GM18517 (cell line): Measurements from ENCODE around the gene MTR.

Source experiments
- ATAC-seq: cut with Tn5 transposase; IDR thresholded peaks from one replicate; pipeline ENCODE4 v1.9.1; 2021; ENCODE audit warnings: mild to moderate bottlenecking, moderate library complexity; ENCODE audit not compliant: unreplicated experiment

MTR gene

DNA sequence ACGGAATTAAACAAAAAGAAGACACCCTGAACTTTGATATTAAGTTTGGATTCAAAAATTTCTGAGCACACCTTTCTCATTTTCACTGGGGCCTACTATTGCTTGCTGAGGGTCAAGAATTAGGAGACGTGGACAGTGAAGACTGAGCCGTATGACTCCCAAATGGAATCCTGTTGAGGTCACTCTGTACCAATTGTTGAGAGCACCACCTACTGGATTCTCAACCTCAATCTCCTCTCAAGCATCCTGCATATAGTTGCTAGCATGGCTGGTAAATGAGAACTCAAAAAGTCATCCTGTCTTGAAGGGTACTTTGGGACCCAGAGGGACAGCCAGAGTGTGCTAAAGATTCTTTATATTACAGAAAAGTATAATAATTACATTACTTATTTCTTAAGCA is 20.2 kb upstream of the MTR start:
- no peak for ATAC-seq

DNA sequence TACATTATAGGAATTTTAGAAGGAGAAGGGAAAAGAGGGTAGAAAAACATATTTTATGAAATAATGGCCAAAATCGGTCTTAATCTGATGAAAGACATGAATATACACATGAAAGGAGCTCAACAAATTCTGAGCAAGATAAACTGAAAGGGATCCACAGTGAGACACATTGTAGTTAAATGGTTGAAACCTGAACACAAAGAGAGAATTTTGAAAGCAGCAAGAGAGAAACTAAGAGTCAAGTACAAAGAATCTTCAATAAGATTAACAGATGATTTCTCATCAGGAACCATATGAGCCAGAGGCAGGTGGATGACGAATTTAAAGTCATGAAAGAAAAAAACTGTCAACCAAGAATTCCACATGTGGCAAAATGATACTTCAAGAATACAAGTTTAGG is 15.8 kb upstream of the MTR start:
- no peak for ATAC-seq

DNA sequence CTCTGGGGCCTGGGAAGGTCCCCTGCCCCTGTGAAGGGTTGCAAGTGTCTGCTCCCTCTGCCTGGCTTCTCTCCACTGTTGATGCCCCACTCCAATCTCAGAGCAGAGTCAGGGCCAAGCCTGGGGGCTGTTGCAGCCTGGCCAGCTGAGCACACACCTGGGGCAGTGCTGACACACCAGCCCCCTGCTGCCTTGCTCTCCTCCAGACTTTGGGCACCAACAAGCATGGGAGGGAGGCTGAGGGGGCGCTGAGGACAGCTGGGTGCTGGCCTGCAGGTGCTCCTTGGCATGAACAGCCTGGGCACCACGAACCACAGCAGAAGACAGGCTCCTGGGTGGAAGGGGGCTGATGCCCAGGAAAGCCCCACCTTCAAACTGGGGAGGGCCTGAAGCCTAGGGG is 9.6 kb upstream of the MTR start:
- ATAC-seq = no peak

DNA sequence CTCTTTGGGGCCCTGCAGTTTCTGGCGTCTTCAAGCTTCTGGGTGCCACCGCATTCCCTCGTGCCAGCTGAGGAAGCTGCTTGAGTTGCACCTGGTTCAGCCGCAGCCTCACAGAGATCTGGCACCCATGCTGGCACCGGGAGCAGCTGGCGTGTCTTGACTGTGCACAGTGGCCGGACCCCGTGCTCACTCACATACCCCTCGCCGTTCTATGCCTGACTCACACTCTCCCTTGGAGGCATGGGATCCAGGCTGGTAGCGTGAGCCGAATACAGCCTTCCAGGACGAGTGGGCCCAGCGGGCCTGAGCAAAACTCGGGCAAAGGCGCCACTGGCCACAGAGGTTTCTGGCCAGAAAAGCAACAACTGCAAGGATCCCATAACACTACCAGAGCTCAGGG is 8.6 kb upstream of the MTR start:
- no peak for ATAC-seq

DNA sequence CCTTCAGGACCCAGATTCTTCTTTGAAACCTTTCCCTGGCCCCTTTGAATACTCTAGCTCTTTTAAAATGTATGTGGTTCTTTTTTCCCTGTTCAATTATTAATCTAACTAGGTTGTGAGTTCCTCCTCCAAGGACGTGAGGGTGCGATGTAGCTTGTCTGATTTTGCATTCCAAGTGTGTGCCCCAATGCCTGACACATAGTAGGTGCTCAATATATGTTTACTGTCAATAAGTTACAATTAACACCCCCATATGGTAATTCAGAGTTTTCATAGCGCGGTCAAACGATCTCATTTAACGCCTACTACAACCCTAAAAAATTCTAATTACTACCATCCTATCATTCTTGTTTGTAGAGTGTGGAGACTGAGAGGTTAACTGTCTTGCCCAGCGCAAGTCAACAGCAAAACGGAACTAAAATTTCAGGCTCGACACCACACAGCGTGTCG is 482 bp upstream of the MTR start:
- ATAC-seq = no peak

DNA sequence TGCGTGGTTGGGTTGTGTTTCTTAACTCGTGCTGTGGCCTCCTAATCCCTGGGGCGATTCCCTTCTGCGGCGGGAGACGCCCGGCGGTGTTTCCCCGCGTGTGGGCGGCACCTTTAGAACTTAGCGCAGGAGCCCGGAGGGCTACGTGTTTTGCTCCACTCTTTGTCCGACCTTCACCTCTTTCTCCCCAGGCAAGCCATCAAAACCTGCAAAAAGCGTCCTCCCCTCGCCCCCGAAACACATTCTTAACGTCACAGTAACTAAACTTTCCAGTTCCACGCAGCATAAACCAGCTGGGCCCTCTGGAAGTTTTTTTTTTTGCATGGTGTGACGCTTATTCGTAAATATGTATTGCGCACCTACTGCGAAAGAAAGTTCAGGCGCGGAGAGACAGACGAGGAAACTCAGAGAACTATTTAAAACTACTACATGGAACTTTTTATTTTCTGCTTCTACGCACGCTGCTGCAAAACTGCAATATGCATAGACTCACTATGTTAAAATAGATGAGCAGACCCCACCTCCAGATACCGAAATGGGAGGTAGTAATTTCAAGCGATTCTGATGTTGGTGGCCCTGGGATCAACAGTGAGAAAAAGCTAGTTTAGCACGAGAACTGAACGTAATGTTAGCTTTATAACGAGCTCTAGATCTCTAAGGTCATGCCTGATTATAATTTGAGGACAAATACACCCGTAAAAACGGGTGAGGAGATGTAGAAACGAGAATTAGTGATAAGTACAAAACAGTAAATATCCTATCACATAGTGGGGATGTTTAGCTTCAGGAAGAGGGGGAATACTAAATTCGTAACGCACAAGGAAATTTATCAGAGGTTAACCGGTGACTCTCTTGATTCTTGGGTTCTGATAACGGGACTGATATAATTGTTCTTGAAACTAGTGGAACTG is 920 bp downstream of the MTR start:
- peak; percentile 30 for ATAC-seq

DNA sequence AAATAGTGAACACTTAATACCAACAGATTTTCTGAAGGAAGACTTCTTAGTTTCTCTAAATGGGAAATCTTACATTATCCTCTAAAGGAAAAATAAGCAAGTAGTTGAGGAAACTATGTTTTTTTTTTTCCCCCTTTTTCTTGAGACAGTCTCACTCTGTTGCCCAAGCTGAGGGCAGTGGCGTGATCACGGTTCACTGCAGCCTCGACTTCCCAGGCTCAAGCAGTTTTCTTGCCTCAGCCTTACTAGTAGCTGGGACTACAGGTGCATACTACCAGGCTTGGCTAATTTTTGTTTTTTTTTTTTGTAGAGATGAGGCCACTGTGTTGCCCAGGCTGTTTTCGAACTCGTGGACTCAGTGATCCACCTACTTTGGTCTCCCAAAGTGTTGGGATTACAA is 3.9 kb downstream of the MTR start:
- no peak for ATAC-seq

DNA sequence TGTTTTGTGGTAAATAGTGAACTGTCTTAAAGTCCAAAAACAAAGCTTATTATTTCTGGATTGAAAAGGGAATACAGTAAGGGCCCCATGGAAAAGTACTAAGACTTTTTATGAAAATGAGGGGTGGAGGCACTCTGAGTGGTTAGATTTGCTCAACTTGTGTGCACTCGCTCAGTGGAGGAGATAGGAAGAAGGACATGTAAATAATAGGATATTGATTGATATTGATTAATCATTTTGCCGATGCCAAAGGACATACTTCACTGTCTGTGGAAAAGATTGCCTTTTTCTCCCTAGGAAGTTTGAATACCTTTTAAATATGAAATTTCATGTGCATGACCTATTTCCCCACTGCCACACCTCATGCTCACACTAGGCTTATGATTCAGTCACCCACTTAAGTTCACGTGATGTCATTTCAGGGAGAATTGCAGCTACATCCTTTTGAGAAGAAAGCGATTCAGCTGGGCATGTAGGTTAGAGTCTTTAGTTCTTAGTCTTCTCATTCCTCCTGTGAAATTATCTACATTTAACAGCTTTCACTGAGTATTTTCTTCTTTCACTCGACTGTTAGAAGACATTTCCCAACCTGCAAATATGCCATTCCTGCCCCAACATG is 5.0 kb downstream of the MTR start:
- no peak for ATAC-seq

DNA sequence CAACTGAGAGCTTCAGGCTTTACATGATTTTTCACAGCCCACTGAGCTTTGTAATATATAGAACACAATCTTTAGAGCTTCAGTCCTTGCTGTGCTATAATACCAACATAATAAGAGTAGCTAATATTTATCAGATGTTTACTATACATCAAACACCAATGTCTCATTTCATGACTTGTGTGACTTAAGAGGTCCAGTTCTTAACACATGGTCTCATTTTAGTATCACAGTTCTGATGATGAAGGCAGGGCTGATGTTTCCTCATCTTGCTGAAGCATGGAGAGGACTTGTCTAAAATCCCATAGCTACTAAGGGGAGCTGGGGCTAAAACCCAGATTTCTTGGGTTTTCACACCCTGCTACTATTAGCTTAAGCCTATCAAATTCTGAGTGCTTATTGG is 5.5 kb downstream of the MTR start:
- no peak for ATAC-seq

DNA sequence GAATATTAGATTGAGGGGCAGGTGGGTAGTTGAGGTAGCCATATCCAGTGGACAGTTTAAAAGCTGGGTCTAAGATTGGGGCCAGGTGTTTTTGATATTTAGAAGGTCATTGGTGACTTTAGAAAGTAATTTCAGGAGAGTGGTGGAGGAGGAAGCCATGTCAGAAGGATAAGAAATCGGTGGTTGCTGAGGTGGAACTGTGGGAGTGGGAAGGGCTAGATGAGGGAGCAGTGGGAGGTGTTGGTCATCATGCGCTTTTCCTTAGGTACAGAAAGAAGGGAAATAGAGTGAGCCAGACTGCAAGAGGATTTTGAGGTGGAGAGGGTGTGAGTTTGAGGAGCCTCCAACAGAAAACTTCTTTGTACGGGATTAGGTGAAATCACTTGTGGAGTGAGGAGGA is 7.2 kb downstream of the MTR start:
- no peak for ATAC-seq

DNA sequence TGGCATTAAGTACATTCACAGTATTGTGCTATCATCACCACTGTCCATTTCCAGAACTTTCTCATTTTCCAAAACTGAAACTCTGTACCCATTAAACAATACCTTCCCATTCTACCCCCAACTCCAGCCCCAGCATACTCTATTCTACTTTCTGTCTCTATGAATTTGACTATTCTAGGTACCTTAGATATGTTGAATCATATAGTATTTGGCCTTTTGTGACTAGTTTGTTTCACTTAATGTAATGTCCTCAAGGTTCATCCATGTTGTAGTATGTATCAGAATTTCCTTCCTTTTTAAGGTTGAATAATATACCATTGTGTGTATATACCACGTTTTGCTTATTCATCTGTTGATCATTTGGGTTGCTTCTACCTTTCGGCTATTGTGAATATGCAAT is 11.5 kb downstream of the MTR start:
- no peak for ATAC-seq

DNA sequence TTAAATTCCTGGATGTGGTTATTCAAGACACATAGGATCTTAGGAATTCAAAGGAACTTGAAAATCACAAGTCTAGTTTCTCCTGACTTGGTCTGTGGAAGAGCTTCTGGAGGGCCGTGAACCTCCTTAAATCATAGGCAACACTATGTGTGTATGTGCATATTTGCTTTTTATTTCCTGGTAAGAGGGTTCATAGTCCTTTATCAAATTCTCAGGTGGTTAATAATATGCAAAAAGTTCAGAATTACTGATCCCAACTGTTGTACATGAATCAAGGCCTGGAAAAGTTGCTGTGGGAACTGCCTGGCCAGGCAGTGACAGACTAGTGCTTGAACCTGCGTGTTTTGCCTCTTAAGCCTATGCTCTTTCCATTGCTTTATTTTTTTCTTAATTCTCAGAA is 12.9 kb downstream of the MTR start:
- no peak for ATAC-seq

DNA sequence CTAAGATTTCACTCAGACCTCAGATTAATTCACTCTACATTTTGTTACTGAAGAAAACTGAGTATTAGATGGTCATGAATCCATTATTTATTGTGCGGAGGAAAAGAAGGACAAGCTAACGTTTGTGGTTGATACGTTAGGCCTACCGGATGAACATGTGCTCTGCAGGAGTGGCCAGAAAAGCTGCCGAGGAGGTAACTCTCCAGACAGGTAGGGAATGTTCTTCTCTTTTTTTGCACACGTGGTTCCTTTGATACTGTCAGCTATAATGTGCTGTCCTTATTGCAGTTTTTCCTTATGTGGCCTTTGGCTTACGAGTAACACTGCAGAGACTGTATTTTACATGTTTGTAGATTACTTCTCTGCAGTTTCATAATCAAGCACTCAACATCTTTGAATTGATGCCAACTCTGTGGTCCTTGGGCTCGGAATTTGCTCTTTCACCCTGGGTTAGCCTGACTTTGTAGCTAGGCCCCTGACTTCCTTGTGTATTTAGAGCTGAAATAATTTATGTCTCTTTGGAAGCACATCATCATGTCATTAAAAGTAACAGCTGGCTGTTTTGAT is 13.6 kb downstream of the MTR start:
- no peak for ATAC-seq

DNA sequence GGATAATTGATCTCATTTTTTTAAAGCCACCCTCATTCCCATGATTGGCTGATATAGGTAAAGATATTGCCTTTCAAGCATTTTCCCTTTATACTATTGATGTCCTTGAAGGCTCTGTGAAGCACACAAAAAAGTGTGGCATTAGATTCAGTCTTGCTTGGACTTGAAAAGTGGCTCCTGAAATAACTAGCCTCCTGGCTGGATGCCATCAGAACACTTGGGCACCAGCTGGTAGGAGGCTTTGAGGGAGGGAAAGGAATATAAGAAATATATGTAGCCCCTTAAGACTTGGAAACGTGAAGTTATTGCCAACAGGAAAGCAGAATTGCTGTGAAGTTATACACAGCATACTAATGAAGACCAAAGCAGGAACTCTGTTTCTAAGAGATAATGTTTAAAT is 14.1 kb downstream of the MTR start:
- ATAC-seq = no peak

DNA sequence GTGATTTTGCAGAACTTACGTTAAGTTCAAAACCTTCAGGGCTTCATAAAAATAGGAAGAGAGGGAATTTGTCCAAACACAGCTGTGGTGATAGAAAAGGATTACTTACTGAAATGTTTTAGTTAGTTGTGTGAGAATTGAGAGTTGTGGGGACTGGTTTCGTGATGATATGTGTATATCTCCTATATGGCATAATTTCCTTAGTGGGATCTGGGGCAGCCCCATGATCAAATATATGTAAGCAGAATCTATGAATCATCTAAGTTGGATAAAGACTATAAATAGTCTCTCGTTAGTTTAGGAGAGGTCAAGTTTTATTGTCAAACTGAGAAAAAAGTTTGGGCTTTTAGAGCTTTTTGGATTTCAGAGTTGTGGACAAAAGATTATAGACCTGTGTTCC is 14.9 kb downstream of the MTR start:
- no peak for ATAC-seq

DNA sequence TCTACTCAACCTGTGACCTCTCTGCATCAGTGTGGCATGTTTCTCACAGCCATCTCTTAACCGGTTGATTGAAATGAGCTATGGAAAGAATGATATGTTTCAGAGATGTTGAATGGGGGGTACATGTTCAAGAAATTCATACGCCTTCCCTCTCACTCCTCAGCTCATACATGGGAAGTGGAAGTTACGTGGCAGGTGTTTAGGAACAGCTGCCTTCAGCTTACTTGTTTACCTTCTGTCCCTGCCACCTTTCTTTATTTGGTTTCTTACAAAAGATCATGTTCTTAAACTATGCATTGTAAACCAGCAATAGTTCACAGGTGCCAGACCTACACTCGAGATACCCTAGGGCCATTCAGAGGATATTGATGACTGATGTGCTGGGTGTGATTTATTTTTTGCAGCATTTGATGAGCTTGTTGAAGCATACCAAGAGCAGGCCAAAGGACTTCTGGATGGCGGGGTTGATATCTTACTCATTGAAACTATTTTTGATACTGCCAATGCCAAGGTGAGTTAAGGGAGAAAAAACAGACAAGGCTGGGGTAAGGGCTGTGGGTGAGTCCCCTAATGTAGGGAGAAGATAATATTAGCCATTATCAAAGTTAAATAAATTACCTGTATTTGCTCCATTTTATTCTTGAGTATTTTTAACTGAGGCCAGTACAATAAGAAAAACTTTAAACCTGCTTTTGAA is 17.4 kb downstream of the MTR start:
- ATAC-seq = no peak

DNA sequence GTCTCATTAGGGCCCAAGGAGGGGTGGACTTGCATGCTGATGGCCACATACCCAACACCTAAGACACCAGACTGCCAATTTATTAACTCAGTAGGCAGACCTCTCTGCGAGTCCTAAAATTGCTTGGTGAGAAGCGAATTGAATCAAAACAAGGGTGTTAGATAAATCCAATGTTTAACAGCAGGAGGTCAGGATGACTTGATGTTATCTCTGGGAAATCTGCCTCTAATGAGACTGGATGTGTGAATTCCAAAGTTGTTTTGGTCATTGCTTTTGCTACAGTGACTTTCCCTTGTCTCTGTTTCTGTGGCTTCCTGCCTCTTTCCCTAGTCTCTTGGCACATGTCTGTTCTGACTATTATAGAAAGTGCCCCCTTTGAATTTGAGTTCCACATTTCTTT is 20.8 kb downstream of the MTR start:
- ATAC-seq = no peak

DNA sequence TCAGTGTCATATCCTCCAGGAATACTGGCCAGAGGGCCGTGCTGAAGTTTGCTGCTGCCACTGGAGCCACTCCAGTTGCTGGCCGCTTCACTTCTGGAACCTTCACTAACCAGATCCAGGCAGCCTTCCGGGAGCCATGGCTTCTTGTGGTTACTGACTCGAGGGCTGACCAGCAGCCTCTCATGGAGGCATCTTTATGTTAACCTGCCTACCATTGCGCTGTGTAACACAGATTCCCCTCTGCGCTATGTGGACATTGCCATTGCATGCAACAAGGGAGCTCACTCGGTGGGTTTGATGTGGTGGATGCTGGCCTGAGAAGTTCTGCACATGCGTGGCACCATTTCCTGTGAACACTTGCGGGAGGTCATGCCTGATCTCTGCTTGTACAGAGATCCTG is 24.8 kb downstream of the MTR start:
- no peak for ATAC-seq

DNA sequence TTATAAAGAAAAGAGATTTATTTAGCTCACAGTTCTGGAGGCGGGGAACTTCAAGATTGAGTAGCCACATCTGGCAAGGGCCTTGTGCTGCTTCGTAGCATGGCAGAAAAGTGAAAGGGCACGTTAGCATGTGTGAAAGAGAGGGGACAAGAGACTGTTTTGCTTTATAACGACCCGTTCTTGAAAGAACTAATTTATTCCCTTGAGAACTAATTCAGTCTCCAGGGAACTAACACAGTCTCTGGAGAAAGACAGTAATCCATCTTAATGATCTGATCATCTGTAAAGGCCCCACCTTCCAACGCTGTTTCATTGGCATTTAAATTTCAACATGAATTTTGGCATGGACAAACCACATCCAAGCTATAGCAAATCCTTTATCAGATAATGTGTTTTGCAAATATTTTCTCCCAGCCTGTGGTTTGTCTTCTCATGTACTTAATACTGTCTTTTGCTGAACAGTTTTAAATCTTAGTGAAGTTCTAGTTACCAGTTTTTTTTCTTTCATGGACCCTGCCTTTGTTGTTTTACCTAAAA is 26.1 kb downstream of the MTR start:
- ATAC-seq = no peak

DNA sequence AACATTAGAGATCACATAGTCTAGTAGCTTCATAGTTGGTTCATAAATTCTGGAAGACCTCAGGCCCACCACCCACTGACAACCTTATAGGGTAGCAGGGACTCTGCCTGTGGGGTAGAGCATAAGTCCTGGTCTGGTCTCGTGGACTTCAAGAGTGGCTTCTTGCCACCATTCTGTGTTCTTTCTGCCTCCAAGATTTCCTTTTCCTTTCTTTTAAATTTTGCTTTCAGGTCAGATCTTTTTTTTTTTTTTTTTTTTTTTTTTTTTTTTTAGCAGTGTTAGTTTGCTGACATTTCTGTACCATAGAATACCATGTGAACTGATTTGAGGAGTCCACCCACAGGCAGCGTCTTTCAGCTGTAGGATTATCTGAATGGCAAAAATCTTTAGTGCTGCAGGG is 28.5 kb downstream of the MTR start:
- ATAC-seq = no peak

DNA sequence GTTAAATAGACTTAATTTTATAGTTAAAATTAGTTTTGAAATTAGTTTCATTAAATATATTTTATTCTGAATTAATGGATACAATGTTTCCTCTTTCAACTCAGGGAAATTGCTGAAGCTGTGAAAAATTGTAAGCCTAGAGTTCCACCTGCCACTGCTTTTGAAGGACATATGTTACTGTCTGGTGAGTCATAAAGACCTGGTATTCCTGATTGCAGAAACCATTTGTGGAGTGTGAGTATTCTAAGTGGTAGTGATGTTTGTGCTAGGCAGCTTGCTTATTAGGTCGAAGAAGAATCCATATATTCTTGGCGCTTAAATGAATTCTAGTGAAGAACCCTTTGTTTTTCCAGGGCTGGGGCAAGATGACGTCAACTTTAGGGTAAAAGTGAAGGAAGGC is 34.0 kb downstream of the MTR start:
- ATAC-seq = no peak
